GM23338 (cell line): ENCODE measurements around the gene RBM24.

ENCODE experiments used
- CREB1 ChIP-seq: fragments of 250-450 bp; sonication (Bioruptor Pico); IDR thresholded peaks from 2 replicates; pipeline ENCODE4 v1.5.0; 2020; ENCODE audit warnings: low read depth, mild to moderate bottlenecking, moderate library complexity
- EZH2 ChIP-seq: fragments of 200-600 bp; sonication (generic); IDR thresholded peaks from one replicate; pipeline ENCODE4 v1.8.0; 2017; ENCODE audit warnings: antibody characterized with exemption, mild to moderate bottlenecking, low read depth; ENCODE audit not compliant: unreplicated experiment
- EZH2phosphoT487 ChIP-seq: fragments of 200-600 bp; sonication (generic); IDR thresholded peaks from one replicate; pipeline ENCODE4 v1.8.1; 2018; ENCODE audit warnings: antibody characterized with exemption; ENCODE audit not compliant: unreplicated experiment
- POLR2AphosphoS5 ChIP-seq: IDR thresholded peaks from 2 replicates; pipeline ENCODE4 v1.6.1; 2016; ENCODE audit warnings: antibody characterized with exemption, low read depth
- TF ChIP-seq, protein P1 (sequence below), 2 experiments: fragments of 200-600 bp in 1 of 2; sonication (generic) in 1 of 2; conservative IDR thresholded peaks; 2 replicates each; pipeline versions ENCODE4 v1.5.1 to v1.6.1; 2016 to 2017; ENCODE audit warnings: antibody characterized with exemption in 2 of 2, low read depth in 2 of 2, mild to moderate bottlenecking in 2 of 2, moderate library complexity in 1 of 2

DNA sequence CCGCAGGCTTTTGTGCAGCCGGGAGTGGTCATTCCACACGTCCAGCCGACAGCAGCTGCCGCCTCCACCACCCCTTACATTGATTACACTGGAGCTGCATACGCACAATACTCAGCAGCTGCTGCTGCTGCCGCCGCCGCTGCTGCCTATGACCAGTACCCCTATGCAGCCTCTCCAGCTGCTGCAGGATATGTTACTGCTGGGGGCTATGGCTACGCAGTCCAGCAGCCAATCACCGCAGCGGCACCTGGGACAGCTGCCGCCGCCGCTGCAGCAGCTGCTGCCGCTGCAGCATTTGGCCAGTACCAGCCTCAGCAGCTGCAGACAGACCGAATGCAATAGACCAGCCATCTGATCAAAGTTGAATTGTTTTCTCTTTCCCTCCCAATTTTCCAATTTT, 10.6 kb downstream of the RBM24 start:
- no peak for TF ChIP-seq CREB1 (CRISPR knock-in tag)
- TF ChIP-seq, protein P1, sequence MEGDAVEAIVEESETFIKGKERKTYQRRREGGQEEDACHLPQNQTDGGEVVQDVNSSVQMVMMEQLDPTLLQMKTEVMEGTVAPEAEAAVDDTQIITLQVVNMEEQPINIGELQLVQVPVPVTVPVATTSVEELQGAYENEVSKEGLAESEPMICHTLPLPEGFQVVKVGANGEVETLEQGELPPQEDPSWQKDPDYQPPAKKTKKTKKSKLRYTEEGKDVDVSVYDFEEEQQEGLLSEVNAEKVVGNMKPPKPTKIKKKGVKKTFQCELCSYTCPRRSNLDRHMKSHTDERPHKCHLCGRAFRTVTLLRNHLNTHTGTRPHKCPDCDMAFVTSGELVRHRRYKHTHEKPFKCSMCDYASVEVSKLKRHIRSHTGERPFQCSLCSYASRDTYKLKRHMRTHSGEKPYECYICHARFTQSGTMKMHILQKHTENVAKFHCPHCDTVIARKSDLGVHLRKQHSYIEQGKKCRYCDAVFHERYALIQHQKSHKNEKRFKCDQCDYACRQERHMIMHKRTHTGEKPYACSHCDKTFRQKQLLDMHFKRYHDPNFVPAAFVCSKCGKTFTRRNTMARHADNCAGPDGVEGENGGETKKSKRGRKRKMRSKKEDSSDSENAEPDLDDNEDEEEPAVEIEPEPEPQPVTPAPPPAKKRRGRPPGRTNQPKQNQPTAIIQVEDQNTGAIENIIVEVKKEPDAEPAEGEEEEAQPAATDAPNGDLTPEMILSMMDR (conservative IDR thresholded peaks at IDR 0.05; ENCODE audit: low read depth in 2 of 2) = no peak
- TF ChIP-seq EZH2 = no peak
- TF ChIP-seq POLR2AphosphoS5 = no peak
- no peak for TF ChIP-seq EZH2phosphoT487
